Measurements from ENCODE around the gene CRISP1. TPM values are rescaled to one million over a fixed set of nuclear protein-coding genes. Genes with fewer than 3 reads are reported as not detected.

The CRISP1 gene
- total RNA-seq, 4 donors from 2014 or later, result not detected

DNA sequence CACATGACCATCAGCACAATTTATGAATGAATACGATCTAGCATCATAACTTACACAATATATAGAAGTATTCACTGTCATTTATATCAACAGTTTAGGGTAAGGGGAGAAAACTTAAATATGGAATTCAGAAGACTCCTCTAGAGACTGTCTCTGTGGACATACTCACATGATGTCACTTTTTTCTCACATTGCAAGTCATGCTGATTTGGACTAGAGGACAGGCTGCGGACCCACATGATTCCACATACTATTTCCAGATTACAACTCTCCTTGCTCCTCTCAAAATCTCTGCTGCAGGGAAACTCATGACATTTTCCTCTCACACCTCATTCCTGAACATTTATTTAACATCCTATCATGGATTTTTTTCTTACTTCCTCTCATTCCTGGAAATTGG lies 13.4 kb downstream of the CRISP1 start:
- TF ChIP-seq, protein P1, sequence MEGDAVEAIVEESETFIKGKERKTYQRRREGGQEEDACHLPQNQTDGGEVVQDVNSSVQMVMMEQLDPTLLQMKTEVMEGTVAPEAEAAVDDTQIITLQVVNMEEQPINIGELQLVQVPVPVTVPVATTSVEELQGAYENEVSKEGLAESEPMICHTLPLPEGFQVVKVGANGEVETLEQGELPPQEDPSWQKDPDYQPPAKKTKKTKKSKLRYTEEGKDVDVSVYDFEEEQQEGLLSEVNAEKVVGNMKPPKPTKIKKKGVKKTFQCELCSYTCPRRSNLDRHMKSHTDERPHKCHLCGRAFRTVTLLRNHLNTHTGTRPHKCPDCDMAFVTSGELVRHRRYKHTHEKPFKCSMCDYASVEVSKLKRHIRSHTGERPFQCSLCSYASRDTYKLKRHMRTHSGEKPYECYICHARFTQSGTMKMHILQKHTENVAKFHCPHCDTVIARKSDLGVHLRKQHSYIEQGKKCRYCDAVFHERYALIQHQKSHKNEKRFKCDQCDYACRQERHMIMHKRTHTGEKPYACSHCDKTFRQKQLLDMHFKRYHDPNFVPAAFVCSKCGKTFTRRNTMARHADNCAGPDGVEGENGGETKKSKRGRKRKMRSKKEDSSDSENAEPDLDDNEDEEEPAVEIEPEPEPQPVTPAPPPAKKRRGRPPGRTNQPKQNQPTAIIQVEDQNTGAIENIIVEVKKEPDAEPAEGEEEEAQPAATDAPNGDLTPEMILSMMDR (IDR thresholded peaks at IDR 0.05), result no peak
- no peak for TF ChIP-seq POLR2A (IDR thresholded peaks at IDR 0.05)
- Histone ChIP-seq H3K36me3 (no peaks in the 10 kb centered on the region), H3K27ac (no peak overlapping the region), H3K9me3 (no peaks in the 10 kb centered on the region), H3K4me1 (no peaks in the 10 kb centered on the region), H3K4me3 (no peak overlapping the region), H3K27me3 (no peaks in the 10 kb centered on the region)
- DNase-seq, result no peak

DNA sequence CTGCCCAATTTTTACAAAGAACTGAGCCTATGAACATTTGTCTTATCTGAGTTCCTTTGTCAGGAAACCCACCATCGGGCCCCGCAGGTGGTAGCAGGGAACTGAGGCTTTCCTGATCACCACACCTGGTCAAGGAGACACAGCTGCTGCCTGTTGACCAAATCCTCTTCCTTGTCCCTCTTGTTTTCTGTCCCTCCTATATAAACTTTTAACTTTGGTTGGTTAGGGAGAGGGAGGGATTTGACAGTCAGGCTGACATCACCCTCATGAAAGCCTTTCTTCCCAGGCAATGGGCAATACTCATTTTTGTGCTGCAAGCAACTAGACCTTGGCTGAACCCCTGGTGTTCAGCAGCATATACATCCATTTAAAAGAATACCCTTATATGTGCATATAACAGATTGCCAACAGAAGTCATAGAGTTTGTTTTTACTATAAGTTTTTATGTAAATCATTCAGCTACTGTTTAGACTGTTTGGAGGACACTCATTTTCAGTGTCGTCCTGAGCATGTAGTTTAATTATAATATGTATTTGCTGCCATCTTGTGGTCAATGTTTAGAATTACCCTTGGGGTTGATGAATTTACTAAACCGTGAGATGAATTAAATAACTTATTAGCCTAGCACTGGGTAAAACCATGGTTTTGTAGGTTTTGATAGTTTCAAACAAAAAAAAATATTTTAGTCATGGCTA lies 17.0 kb downstream of the CRISP1 start:
- Histone ChIP-seq H3K4me1 (no peaks in the 10 kb centered on the region), H3K27me3 (no peaks in the 10 kb centered on the region), H3K9me3 (no peaks in the 10 kb centered on the region), H3K36me3 (no peaks in the 10 kb centered on the region), H3K27ac (no peak overlapping the region), H3K4me3 (no peak overlapping the region)
- DNase-seq, result no peak
- TF ChIP-seq, protein P1 (IDR thresholded peaks at IDR 0.05), result peak in 5 of 6 experiments; percentile 22 to 83 (median 75)
- TF ChIP-seq POLR2A (IDR thresholded peaks at IDR 0.05), result no peak

DNA sequence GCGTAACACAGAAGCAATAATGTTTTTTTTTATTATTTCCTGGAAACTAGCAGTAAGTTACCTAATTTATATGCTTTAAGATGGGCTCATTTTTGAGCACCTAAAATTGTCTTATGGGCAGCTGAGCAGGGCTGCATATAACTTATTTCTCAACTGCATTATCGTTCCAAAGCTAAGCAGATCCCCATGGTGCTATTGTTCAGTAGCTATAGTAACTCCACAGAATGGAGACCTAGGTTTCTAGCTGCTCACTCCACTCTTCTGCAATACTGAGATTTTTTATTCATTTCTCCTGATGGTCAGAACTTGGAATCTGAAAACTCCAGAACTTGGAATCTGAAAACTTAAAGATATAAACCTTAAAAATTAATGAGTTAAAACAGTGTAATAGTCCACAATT lies 18.7 kb downstream of the CRISP1 start:
- DNase-seq, result no peak
- Histone ChIP-seq H3K9me3 (no peaks in the 10 kb centered on the region), H3K27me3 (no peaks in the 10 kb centered on the region), H3K36me3 (no peaks in the 10 kb centered on the region), H3K4me3 (no peak overlapping the region), H3K4me1 (no peaks in the 10 kb centered on the region), H3K27ac (no peak overlapping the region)
- TF ChIP-seq, protein P1 (IDR thresholded peaks at IDR 0.05), result no peak
- TF ChIP-seq POLR2A (IDR thresholded peaks at IDR 0.05), result no peak

DNA sequence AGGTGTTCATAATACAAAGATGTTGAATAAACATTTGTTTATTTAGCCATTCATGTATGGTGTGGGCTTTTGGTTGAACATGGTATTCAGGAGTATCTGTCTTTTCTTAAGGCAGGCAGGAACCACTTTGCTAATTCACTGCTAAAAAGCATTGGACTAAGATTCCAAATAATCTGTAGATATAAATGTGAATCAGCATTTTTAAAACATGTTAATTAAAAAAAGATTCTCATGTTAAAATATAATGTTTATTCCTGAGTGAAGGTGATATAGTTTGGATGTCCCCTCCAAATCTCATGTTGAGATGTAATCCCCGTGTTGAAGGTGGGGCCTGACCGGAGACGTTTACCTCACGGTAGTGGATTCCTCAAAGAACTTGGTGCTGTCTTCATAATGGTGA lies 19.3 kb downstream of the CRISP1 start:
- Histone ChIP-seq H3K4me1 (no peaks in the 10 kb centered on the region), H3K36me3 (no peaks in the 10 kb centered on the region), H3K27ac (no peak overlapping the region), H3K4me3 (no peak overlapping the region), H3K27me3 (no peaks in the 10 kb centered on the region), H3K9me3 (no peaks in the 10 kb centered on the region)
- TF ChIP-seq, protein P1 (IDR thresholded peaks at IDR 0.05), result no peak
- no peak for TF ChIP-seq POLR2A (IDR thresholded peaks at IDR 0.05)
- no peak for DNase-seq

DNA sequence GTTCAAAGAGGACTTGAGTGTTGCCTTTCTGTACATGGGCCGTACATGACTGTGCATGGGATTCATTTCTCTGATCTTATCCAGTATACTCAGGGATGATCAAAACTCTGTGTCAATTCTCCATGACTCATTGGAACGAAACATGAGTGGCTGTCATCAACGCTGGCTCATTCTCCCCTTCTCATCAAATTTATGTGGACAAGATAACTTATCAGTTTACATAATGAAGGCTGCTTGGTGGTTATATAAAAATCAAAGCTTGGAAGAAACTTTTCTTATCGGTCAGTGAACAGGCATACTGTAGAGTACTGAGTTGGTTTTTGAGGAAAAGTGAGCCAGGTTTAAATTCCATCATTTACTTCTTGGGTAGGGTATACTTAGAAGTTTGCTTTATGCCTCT lies 24.9 kb downstream of the CRISP1 start:
- no peaks in the 10 kb centered on the region for H3K9me3 ChIP-seq
- H3K4me1 ChIP-seq, result no peaks in the 10 kb centered on the region
- H3K36me3 ChIP-seq, result no peaks in the 10 kb centered on the region
- H3K4me3 ChIP-seq, result no peak overlapping the region
- TF ChIP-seq POLR2A (IDR thresholded peaks at IDR 0.05), result no peak
- H3K27ac ChIP-seq, result no peak overlapping the region
- H3K27me3 ChIP-seq, result no peaks in the 10 kb centered on the region
- DNase-seq, result no peak

DNA sequence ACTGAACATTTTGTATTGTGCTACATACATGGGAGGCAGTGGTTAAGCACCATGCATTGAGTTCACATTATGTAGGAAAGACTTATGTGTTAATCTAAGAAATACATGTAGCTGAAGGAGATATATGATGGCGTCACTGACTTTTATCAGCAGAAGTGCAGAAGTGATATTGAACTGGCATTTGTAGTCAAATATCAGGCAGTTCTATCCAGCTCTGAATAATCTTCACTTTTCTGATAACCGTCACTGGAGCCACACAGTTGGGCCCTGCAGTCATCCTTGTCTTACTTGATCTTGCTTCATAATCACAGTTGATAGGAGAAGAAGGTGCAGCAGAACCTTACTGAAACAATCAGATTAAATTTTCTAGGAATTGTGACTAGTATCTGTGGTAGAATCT lies 26.4 kb downstream of the CRISP1 start:
- Histone ChIP-seq H3K27me3 (no peaks in the 10 kb centered on the region), H3K27ac (no peak overlapping the region), H3K4me3 (no peak overlapping the region), H3K36me3 (no peaks in the 10 kb centered on the region), H3K4me1 (no peaks in the 10 kb centered on the region), H3K9me3 (no peaks in the 10 kb centered on the region)
- no peak for TF ChIP-seq POLR2A (IDR thresholded peaks at IDR 0.05)
- TF ChIP-seq, protein P1 (IDR thresholded peaks at IDR 0.05), result no peak
- no peak for DNase-seq
